Right lobe of liver (tissue), 4 donors: ENCODE results near the gene SLC46A1.

Source experiments
- POLR2A ChIP-seq: fragments of 450-650 bp; IDR thresholded peaks from one replicate; pipeline ENCODE4 v1.6.1; 2017; ENCODE audit warnings: antibody characterized with exemption, mild to moderate bottlenecking
- TF ChIP-seq, protein P1 (sequence below), 4 donors: fragments of 200-600 bp in 3 of 4; fragments of 450-650 bp in 1 of 4; IDR thresholded peaks; one replicate each; pipeline versions ENCODE4 v1.5.1 to v1.8.0; 2016 to 2022; ENCODE audit warnings: antibody characterized with exemption in 4 of 4, mild to moderate bottlenecking in 2 of 4
- donor health status: DM: no; HTN: no; CAD: no.
- donor health status: DM: no; HTN: no; CAD: no.
- donor health status: DM: no; HTN: yes; CAD: no.

GRCh38 chr17:28346746-28347246, 59.2 kb downstream of the SLC46A1 start:
- TF ChIP-seq, protein P1, sequence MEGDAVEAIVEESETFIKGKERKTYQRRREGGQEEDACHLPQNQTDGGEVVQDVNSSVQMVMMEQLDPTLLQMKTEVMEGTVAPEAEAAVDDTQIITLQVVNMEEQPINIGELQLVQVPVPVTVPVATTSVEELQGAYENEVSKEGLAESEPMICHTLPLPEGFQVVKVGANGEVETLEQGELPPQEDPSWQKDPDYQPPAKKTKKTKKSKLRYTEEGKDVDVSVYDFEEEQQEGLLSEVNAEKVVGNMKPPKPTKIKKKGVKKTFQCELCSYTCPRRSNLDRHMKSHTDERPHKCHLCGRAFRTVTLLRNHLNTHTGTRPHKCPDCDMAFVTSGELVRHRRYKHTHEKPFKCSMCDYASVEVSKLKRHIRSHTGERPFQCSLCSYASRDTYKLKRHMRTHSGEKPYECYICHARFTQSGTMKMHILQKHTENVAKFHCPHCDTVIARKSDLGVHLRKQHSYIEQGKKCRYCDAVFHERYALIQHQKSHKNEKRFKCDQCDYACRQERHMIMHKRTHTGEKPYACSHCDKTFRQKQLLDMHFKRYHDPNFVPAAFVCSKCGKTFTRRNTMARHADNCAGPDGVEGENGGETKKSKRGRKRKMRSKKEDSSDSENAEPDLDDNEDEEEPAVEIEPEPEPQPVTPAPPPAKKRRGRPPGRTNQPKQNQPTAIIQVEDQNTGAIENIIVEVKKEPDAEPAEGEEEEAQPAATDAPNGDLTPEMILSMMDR (IDR thresholded peaks at IDR 0.05) = peak; percentile 46 to 65 (median 61)
- TF ChIP-seq POLR2A = no peak
